Stimulated activated CD4-positive, alpha-beta T cell treated with anti-CD3 and anti-CD28 coated beads, TNF-alpha, amount 100 ng/mL, for 48 hours (primary cell): Measurements from ENCODE around the gene ARID1B.

Source experiments
- DNase-seq, 3 donors: peaks; one replicate each; pipeline ENCODE4 v3.0.0-alpha.2; 2020; ENCODE audit warnings: low read depth in 3 of 3

ARID1B gene

DNA sequence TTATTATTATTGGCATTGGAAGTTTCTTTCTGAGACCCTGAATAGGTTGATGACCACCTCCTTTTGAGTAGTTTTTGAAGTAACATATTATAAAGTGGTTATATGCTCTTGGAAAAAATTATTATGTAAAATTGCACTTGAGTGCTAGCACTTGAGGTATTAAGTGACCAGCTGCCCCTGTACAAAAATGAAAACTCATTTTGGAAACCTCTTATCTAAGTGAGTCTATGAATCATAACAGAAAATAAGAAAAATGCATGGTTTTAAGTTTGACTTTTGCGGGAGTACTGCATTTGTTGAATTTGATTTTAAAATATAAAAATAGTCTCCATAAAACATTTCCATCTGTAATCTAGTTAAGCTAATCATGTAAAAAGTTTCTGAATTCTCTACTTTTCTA is 297.8 kb downstream of the ARID1B start:
- no peak for DNase-seq

DNA sequence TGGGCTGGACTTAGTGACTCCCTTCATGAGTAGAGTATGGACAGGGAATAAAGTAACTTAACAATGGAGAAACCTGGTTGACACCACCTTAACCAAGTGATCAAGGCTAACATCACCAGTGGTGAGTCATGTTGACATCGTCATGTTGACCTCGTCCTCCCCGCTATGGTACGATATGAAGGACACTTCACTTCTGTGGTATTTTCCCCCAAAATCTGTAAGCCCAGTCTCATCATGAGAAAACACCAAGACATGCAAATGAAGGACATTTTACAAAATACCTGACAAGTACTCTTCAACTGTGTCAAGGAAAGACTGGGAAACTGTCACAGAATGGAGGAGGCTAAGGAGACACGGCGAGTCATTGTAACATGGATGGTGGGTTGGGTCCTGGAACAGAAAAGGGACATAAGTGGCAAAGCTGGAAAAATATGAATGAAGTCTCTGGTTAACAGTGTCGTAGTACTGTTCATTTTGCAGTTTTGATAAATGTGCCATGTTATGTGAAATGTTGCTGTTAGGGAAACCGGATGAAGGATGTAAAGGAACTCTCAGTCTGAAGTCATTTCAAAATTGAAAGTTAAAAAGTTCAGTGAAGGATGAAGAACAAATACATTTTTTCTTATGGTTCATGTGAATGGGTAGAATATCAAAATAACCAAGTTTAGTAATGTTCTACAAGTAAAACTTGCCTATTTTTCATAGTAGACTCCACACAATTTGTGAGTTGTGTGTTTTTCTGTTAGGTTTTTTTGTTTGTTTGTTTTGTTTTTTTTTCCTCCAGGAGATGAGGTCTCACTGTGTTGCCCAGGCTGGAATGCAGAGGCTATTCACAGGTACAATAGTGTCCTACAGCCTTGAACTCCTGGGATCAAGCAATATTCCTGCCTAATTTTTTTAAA is 298.6 kb downstream of the ARID1B start:
- no peak for DNase-seq

DNA sequence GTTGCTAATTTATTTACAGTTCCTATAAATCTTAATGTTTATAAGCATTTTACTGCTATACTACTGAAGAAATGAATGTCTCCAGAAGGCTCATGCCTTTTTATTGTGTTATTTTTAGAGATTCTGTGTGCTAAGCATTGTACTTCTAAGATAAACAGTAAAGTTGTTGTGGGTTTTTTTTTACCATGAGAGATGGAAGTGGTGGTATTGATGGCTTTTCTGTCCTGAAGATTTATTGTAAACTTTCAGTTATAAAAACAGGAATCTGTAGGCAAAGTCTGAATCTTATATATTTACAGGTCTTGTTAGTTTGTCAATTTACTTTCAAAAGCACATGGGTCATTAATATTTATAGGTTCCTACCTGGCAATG is 299.3 kb downstream of the ARID1B start:
- no peak for DNase-seq

DNA sequence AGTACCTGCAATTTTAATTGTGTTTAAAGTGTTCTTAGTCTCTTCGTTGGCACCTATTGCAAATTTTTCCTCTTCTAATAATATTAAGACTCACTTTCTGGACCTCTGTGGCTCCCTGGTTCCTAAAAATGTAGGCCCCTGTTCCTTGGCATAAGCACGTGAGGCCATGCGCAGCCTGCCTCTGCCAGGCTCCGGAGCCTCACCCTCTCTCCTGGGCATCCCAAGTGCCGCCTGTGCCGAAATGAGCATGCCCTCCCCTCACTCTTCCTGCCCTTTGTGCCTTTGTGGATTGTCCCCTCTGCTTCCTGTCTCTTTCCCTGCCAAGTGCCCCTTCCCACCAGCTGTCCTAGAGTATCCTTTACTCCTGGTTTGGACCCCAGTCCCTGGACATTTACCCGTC is 300.1 kb downstream of the ARID1B start:
- DNase-seq = no peak

DNA sequence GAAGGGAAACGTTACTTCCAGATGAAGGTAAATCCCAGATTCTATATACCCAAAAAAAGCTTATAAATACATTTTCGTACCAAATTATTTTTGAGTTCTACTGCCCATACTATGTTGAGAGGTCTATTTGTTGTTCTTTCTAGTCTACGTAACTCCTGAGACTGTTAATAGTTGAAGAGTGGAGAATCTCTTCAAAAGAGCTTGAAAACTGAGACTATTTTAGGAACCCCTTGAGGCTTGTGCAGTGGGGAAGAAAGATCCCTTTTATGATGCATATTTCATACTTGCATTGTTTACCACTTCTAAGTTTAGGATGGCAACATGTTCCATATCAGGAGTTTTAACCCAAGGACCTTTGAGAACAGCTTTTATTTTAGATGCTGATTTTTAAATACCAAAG is 301.1 kb downstream of the ARID1B start:
- DNase-seq = no peak

DNA sequence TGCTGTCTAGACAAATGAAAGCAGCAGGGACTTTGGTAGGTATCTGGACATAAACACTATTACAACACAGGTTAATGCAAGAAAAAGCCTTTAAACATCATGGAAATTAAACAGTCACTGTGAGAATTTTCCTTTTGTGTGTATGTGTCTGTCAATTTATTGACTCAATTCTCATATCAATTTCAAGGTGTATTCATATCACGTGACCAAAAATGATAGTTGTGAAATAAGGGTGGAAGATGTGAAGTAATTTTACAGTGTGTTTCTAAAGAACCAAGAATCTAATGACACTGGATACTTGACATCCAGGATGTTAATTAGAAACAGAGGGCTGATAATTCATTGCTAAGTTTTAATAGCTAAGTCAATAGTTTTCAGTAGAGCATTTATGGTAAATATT is 302.1 kb downstream of the ARID1B start:
- DNase-seq = no peak

DNA sequence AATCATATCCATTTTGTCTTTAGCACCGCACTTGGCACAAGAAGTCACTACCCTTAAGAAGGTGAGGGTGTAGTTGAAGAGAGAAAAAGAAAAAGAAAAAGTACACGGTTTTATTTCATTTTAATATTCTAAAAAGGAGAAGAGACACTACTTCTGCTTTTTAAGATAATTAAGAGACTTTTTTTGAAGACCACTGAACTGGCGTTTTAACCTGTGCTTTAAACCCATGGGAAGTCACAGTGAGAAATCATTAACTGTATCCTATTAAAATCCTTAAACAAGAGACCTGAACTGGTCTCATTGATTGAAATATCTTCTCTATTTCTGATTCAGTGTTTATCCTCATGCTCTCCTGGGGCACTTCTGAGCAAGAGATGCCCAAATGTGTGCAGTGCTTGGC is 302.6 kb downstream of the ARID1B start:
- DNase-seq = no peak

DNA sequence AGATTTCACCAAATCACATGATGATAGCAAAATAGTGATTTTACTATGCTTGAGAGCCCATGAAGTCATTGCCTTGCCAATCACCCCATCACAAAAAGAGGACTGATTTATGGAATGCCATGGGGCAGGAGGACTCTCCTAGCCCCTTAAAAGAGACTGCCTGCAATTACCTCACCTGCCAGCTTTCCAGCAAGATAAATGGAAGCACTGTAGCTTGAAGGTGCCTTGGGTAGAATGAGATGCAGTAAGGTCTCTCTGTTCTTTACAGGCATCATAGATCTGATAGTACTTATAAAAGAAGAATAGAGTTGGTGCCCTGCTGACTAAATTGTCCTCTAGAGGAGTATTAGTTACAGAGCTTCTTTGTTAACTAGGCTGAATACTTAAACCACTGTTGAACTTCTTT is 303.8 kb downstream of the ARID1B start:
- DNase-seq = no peak

DNA sequence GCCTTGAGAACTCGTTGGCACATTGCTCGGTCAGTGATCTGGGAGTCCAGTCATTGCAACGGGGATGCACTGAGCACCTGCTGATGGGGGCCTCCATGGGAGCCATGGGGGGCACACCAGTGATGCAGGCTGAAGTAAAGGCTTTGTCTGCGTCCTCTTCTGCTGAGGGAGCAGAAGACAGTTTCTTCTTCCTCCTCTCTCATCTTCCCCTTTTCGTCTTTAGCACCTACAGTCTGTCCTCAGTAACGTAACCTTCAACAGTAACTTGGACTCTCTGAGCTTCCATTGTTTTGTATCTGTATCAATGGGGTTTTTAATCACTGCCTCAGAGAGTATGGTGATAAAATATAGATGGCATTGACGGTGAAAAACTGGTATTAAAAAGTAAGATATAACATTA is 306.2 kb downstream of the ARID1B start:
- no peak for DNase-seq

DNA sequence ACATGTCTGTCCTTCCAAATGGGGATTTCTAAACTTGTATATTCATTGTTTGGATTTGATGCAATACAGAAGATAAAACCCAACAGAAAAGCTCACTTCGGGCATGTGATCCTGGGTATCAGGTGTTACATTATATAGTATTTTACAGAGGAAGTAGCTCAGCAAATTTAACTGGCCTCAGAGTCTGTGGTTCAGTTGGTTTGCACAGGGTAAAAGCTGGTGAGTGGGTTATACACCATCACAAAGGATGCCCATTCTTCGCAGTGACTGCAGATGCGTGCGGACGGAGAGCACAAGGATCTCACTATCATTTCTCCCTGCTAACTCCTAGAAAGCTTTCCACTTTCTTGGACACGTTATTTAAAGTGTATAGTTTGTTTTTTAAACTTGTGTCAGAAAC is 309.5 kb downstream of the ARID1B start:
- no peak for DNase-seq

DNA sequence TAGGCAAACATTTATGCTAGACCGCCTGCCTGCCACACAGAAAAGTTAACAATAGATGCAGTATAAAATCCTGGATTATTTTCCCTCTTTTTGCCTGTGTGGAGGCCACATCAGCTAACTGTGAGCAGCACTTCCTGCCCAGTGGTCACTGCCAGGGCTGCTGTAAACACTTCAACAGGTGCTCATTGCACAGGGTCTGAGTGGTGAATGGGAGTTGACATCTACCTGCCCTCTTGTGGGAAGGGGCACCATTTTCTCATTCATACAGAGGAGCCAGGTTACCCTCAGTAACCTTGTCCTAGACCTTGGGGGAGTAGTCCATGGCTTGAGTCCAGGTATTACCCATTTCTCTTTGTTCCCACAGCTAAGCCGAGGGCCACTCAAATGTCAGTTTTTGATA is 310.8 kb downstream of the ARID1B start:
- no peak for DNase-seq

DNA sequence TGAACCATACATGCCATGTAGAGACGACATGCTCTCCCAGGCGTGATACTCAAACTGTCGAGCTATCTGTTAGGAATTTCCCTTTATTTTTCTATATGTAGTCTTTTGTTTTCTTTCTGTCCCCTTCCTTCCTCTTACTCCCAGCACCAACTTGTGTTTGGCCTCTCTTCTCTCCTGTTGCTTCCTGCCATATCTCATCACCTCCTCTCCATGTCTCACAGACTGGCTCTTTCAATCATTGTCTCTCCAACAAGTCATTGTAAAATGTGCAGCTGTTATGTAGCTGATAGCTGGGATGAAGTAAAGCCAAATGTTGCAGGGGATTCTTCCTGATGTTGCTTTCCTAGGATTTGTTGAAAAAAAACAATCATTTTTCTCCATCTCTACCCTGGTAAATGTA is 311.7 kb downstream of the ARID1B start:
- DNase-seq = no peak

DNA sequence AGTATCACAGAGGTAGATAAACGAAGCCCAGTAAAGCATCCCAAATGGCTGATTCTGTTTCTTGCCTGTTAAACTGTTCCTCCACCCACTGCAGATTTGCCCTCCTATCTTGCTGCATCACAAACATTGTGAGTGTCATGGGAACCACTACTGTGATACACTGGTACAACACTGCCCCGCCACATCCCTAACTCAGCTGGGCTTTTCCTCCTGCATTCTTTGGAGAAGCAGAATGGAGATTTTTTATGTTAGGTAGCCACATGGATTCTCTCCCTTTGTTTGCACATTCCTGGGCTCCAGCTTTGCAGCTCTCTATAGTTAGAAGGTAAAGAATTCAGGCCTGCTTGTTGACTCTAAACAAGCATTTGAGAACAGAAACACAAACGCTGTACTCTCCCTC is 312.1 kb downstream of the ARID1B start:
- no peak for DNase-seq

DNA sequence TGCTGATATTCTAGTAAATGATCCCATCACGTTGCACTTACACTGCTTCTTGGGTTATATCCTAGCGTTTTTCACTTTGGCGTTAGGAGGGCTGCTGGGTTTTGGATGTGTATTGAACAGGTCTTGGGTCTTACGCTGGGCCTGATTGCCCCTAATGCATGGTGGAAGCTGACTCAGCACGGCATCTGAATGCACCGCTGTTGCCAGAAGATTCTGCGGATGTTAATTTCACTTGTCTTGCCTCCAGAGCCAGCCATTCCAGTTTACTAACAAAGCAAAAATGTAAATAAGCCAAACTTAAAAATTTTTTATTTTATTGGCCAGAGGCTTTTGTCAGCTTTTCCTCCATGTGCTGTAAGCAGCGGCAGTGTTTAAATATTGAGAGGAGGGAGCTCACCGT is 312.7 kb downstream of the ARID1B start:
- no peak for DNase-seq

DNA sequence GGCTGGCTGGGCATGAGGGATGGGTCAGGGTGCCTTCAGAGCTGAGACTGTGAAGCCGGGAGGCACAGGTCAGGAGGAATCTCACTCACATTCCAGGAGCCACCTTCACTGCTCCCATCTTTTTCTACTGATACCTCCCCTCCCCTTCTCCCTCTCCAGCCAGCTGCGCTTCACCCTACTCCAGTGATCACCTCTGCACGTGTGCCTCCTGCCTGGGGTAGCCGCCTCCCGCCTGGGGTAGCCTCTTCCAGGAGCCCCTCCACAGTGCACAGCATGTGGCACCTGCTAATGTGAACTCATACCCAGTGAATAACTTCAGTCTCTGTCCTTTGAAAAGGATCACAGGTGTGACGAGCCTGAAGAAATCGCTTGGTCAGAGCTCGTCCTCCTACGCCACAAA is 313.6 kb downstream of the ARID1B start:
- DNase-seq = no peak

DNA sequence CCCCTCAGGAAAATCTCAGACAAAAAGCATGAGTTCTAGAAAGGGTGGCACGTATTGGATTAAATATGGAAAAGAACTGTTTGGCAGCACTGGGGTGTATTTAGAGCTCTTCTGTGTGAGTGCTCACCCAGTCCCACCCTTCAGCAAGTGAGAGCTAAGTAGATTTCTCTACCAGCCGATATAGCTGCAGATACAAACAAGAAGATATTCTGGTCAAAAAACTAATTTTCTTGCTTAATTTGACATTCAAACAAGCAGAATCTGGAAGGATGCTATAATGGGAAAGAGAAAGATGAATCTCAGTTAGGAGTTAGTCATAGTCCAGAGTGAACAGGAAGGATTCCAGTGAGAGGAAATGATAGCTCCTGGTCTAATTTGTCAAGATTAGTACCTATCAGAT is 314.1 kb downstream of the ARID1B start:
- no peak for DNase-seq

DNA sequence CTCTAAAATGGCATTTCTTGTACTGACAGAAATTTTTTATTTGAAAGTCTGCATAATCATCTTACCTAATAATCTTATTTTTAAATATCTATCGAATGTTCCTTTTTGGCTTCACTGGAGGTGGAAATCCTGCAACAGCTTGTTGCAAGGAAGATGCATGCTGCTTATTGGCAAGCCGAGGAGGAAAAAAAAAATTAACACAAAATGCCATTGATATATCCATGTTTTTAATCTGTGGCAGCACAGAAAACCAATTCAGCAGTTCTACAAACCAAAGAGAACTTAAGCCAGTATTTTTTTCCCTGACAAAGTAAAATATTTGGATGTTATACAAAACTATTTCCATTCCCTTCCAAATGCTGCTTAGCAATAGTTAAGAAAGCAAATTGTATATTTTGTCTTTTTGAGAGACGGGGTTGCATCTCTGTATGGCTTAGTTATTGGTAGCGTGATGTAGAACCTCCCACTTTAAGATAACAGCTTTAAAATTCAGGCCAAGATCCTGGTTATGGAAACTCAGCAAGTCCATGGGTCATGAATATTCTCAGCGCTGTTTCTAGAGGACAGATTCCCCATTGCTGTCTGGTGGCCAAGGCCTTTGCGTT is 314.8 kb downstream of the ARID1B start:
- no peak for DNase-seq

DNA sequence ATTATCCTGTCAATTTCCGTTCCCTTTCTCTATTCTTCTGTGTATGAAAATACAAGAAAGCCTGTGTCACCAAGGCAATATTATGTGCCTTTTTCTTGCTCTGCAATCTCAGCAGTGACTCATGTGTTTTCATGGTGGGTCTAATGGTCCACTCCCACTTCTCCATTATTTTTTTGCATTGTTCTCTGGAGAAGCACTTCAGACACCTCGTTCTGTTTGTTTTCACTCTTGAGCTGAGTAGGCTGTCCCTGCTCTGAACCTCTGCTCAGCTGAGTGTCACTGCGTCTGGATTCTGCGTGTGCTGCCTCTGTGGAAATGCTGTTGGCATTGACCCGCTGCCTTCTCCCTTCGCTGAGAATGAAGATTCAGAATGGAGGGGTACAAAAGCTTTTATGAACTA is 315.6 kb downstream of the ARID1B start:
- no peak for DNase-seq

DNA sequence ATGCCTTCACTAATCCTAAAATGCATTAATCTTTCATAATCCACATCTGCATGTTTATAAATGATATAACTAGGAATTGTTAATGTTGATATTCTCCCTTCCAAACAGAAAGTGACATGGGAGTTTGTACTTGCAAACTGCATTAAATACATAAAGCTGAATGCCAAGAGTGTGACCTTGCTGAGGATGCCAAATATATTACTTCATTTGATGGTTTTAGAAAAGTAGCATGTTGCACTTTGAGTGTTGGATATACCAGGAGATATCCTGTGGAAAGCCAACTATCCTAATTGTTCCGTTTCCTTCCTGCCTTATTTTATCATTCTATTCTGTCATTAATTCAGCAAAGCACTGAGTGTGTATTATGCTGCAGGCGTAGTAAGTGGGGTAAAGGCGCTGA is 316.4 kb downstream of the ARID1B start:
- no peak for DNase-seq

DNA sequence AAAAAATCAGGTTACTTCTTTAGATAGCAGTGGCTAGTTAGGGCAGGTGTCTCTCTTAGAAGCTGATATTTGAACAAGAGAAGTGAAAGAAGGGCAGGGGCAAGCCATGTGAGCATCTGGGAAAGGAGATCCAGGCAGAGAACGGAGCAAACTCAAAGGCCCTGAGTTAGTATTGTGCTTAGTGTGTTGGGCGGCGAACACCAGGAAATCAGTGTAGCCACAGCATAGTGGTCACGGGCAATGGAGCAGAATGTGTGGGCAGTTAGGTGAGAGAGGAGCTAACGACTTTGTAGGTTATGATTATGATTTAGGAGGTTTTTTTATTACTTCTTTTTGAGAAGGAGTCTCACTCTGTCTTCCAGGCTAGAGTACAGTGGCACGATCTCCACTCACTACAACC is 316.9 kb downstream of the ARID1B start:
- DNase-seq = no peak

DNA sequence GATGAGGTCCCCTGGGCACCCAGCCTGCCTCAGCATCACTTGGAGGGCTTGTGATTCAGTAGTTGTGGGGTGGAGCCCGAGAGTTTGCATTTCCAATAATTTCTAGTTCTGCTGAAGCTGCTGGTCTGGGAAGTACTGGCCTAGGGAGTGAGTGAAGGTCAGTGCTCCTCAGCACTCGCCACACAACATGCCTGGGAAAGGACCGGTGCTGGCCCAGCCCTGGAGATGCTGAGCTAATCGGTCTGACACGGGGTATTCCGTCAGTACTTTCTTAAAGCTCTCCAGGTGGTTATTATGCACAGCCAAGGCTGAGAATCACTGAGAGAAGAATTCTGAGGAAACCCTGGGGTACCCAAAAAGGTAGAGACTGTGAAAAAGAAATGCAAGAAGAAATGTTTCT is 317.9 kb downstream of the ARID1B start:
- DNase-seq = no peak

DNA sequence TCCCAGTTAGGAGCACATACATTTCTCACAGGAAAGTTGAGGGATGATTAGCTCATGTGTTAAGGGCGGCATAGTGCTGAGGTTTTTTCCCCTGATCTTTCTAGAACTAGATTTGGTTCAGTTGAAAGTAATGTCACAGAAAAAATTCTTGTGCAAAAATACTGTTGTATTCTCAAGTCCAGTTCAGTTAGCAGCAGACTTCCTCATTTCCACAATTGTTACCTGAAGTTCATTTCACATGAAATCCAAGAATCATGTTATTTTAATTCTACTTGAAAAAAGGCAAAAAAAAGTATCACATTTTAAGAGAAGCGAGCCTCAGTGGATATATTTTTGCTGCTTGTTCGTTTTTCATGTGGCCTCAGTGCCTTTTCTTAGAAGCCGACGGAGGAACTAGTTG is 318.4 kb downstream of the ARID1B start:
- no peak for DNase-seq

DNA sequence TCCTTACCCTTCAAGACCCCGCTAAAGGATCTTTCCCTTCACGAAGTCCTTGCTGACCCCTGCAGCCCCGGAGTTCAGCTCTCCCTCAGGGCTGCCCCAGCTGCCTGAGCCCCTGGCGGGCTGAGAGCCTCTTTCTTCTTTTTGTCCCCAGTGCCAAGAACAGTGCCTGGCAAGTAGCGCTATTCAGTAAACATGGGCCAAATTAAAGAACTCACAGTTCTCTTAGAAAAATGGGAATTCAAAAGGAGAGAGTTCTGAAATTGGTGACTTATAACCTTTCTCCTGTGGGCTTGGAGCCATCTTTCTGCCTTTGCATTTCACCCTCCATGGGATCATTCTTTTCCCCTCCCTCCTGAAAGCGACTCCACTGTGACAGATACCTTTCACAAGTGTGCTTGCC is 318.9 kb downstream of the ARID1B start:
- no peak for DNase-seq

DNA sequence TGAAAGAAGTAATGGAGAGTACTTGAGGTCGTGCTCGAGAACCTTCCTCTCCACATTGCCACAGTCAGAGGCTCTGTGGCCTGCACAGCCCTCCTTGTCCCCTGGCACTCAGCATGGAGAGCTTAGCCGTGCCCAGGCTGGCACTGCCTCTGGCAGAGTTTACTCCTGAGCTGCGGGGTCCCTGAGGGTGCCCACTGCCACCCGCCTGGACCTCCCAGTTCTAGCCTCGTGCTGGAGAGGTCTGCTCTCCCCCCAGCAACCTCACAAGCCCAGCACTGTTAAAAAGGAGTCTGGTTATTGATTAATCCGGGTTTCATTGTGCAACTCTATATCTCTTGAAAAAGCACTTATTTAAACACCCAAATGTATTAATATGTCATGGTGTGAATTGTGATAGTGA is 319.3 kb downstream of the ARID1B start:
- DNase-seq = no peak
